ENCODE measurements around the gene CATSPER2. TPM values are rescaled to one million over a fixed set of nuclear protein-coding genes. Genes with fewer than 3 reads are reported as not detected.
"Not testable (repeated sequence)": the region's sequence is repeated elsewhere in the genome, so short reads cannot be mapped to it uniquely, and the experiment has no call there.

The CATSPER2 gene
- total RNA-seq, 1 experiment from 2014 or later, result 4.6 TPM

GRCh38 chr15:43592841-43593240 lies 55.8 kb downstream of the CATSPER2 start:
- WGBS (ENCODE audit: extremely low coverage, insufficient read length, low lambda C conversion rate), result no CpG with 5 or more reads among the region's 8 CpGs
- H3K23me2 ChIP-seq (ENCODE audit: insufficient read length, low read depth, low read length, poor library complexity, severe bottlenecking); H3K9me3 ChIP-seq (ENCODE audit: control insufficient read depth, low read depth, low read length); H4K20me1 ChIP-seq (ENCODE audit: control insufficient read depth, insufficient read depth, insufficient read length); H3K27ac Mint-ChIP-seq; H2BK120ac ChIP-seq (ENCODE audit: low read depth, low read length, poor library complexity, severe bottlenecking); H2AFZ ChIP-seq (ENCODE audit: low read length); H2AK5ac ChIP-seq (ENCODE audit: insufficient read length, low read length); H3K18ac ChIP-seq (ENCODE audit: insufficient read length, low read depth, low read length); H3K4me1 Mint-ChIP-seq; H3K27me3 ChIP-seq (ENCODE audit: insufficient read depth, low read length); H3K56ac ChIP-seq (ENCODE audit: insufficient read length, low read depth, low read length); DNase-seq; H3T11ph ChIP-seq (ENCODE audit: low read length); H3K79me1 ChIP-seq (ENCODE audit: insufficient read depth, low read depth, low read length, poor library complexity, severe bottlenecking); H3K14ac ChIP-seq (ENCODE audit: insufficient read depth, low read length); H2BK20ac ChIP-seq (ENCODE audit: low read depth, low read length, poor library complexity, severe bottlenecking); H2BK15ac ChIP-seq (ENCODE audit: low read depth, low read length); H3K4me1 ChIP-seq (ENCODE audit: insufficient read depth, low read length); H4K91ac ChIP-seq (ENCODE audit: insufficient read length, low read depth, low read length); H3K4me2 ChIP-seq (ENCODE audit: insufficient read depth, insufficient read length, low read length); H3K27me3 Mint-ChIP-seq (ENCODE audit: low read depth); H2BK12ac ChIP-seq (ENCODE audit: insufficient read length, low read depth, low read length); H3K9me3 Mint-ChIP-seq; H3K23ac ChIP-seq (ENCODE audit: insufficient read length, low read depth, low read length); H3K27ac ChIP-seq (ENCODE audit: insufficient read length, low read depth, low read length); H4K5ac ChIP-seq (ENCODE audit: insufficient read length, low read depth, low read length); H4K8ac ChIP-seq (replicated peaks; ENCODE audit: insufficient read length, low read depth, low read length); H2BK5ac ChIP-seq (ENCODE audit: insufficient read length, low read length); H3K9ac ChIP-seq (ENCODE audit: extremely low read depth, insufficient read length, low read length); H3K4ac ChIP-seq (ENCODE audit: low read depth, low read length); H3K4me3 Mint-ChIP-seq; H3K79me2 ChIP-seq (ENCODE audit: insufficient read depth, low read length): not testable (repeated sequence)
- H3K36me3 Mint-ChIP-seq (ENCODE audit: insufficient read depth in 1 of 3, low read depth in 3 of 3), result peaks cover 4 to 12% (median 11%) of the 10 kb centered on the region in 3 experiments; a peak in 5 of 7 replicates

- H3K14ac ChIP-seq (ENCODE audit: insufficient read depth, low read length); DNase-seq; H3K4me1 ChIP-seq (ENCODE audit: insufficient read depth, low read length); H2BK20ac ChIP-seq (ENCODE audit: low read depth, low read length, poor library complexity, severe bottlenecking); H3K18ac ChIP-seq (ENCODE audit: insufficient read length, low read depth, low read length); H2BK15ac ChIP-seq (ENCODE audit: low read depth, low read length); H3K4me2 ChIP-seq (ENCODE audit: insufficient read depth, insufficient read length, low read length); H4K20me1 ChIP-seq (ENCODE audit: control insufficient read depth, insufficient read depth, insufficient read length); H3K4me1 Mint-ChIP-seq; H4K8ac ChIP-seq (replicated peaks; ENCODE audit: insufficient read length, low read depth, low read length); H3K56ac ChIP-seq (ENCODE audit: insufficient read length, low read depth, low read length); H3K23ac ChIP-seq (ENCODE audit: insufficient read length, low read depth, low read length); H3K9me3 Mint-ChIP-seq; H3K9ac ChIP-seq (ENCODE audit: extremely low read depth, insufficient read length, low read length); H3K4ac ChIP-seq (ENCODE audit: low read depth, low read length); H2BK12ac ChIP-seq (ENCODE audit: insufficient read length, low read depth, low read length); H3K23me2 ChIP-seq (ENCODE audit: insufficient read length, low read depth, low read length, poor library complexity, severe bottlenecking); H3K79me1 ChIP-seq (ENCODE audit: insufficient read depth, low read depth, low read length, poor library complexity, severe bottlenecking); H3T11ph ChIP-seq (ENCODE audit: low read length); H2BK5ac ChIP-seq (ENCODE audit: insufficient read length, low read length); H4K5ac ChIP-seq (ENCODE audit: insufficient read length, low read depth, low read length); H3K9me3 ChIP-seq (ENCODE audit: control insufficient read depth, low read depth, low read length); H2AK5ac ChIP-seq (ENCODE audit: insufficient read length, low read length); H3K27me3 Mint-ChIP-seq (ENCODE audit: low read depth); H3K27ac Mint-ChIP-seq; H2BK120ac ChIP-seq (ENCODE audit: low read depth, low read length, poor library complexity, severe bottlenecking); H3K79me2 ChIP-seq (ENCODE audit: insufficient read depth, low read length); H3K27ac ChIP-seq (ENCODE audit: insufficient read length, low read depth, low read length); H3K4me3 Mint-ChIP-seq; H3K36me3 Mint-ChIP-seq (ENCODE audit: insufficient read depth in 1 of 3, low read depth in 3 of 3); H4K91ac ChIP-seq (ENCODE audit: insufficient read length, low read depth, low read length); H3K27me3 ChIP-seq (ENCODE audit: insufficient read depth, low read length); H2AFZ ChIP-seq (ENCODE audit: low read length): not testable (repeated sequence)
- no CpG with 5 or more reads among the region's 54 CpGs for WGBS (ENCODE audit: extremely low coverage, insufficient read length, low lambda C conversion rate)
These were observed 58.7 kb downstream of the CATSPER2 start, which contains the start of gene PPIP5K1 for GRCh38 chr15:43589778-43590466. Gene PPIP5K1 (minus strand): TSS chr15:43590208. CDS start chr15:43584504, 5,704 bp downstream.
